Measurements from ENCODE around the gene INSRR. TPM values are rescaled to one million over a fixed set of nuclear protein-coding genes. Genes with fewer than 3 reads are reported as not detected.

Gene INSRR
- total and polyA plus RNA-seq, 9 of the 15 experiments (the other 6 are each of a cell fraction or from before 2014, with no cell fraction given): 0.03 to 0.18 (median 0.06) TPM; not detected in 3

- TF ChIP-seq KDM1A (IDR thresholded peaks at IDR 0.05) (no peak), WHSC1 (IDR thresholded peaks at IDR 0.05; ENCODE audit: low read length) (no peak)
Observed at GRCh38 chr1:156887317-156887716, 28.4 kb upstream of the INSRR start (continued).

- Histone ChIP-seq H3K9me1 (ENCODE audit: control insufficient read depth, insufficient read depth, low read length) (no peaks in the 10 kb centered on the region), H3K27me3 (ENCODE audit: control insufficient read depth in 2 of 2, insufficient read depth in 2 of 2, low read length in 2 of 2) (no peaks in the 10 kb centered on the region)
- BruUV-seq (replicated peaks): no TSS peak
Observed at GRCh38 chr1:156886583-156887281, 27.8 kb upstream of the INSRR start.

More at GRCh38 chr1:156886583-156887281, 27.8 kb upstream of the INSRR start:
- ATAC-seq (no peak), DNase-seq (ENCODE audit: extremely low read depth in 1 of 4, low spot score in 3 of 4) (no peak), FAIRE-seq (peak; percentile 42)
- 16% methylated on average over 5 of the region's 6 CpGs for WGBS (ENCODE audit: insufficient coverage, low coverage, missing lambda C conversion rate)
- in situ Hi-C loops (cut with MboI): no loop called here
- H3K79me2 ChIP-seq (ENCODE audit: control insufficient read depth, insufficient read depth, low read length): no peaks in the 10 kb centered on the region
- intact Hi-C loops (cut with micrococcal nuclease): no loop called here
- POLR2A ChIA-PET: interaction anchor here (0.5 to 1.1 kb wide), 3 partner anchors 13 to 232 kb away, joined by 3 to 6 read pairs (median 4); no protein-coding TSS in a partner anchor
- no peak overlapping the region for H2AFZ ChIP-seq (ENCODE audit: low read depth, low read length)
- no peak overlapping the region for H3K27ac ChIP-seq (ENCODE audit: extremely low read depth, low read depth, low read length)
- no peak overlapping the region for H3K4me3 ChIP-seq
- H3K4me1 ChIP-seq (replicated peaks in 1 of 2; ENCODE audit: control insufficient read depth in 2 of 2, insufficient read depth in 2 of 2, low read length in 2 of 2): peaks cover 11 to 20% of the 10 kb centered on the region in 2 experiments; a peak in 4 of 5 replicates
- H3K9me3 ChIP-seq (replicated peaks; ENCODE audit: control insufficient read depth, insufficient read depth, low read depth, low read length): no peaks in the 10 kb centered on the region
- CTCF ChIA-PET (ENCODE audit: low intra/inter-chr PET ratio): no interaction called here
- H3K36me3 ChIP-seq (ENCODE audit: control insufficient read depth, insufficient read depth, low read length): no peaks in the 10 kb centered on the region
- H3K4me2 ChIP-seq (ENCODE audit: insufficient read depth, low read length): no peak overlapping the region
- TF ChIP-seq RBM25 (IDR thresholded peaks at IDR 0.05; ENCODE audit: low read depth, low read length, severe bottlenecking) (no peak), ARID2 (IDR thresholded peaks at IDR 0.05) (no peak), NFE2L1 (tag; IDR thresholded peaks at IDR 0.05; ENCODE audit: borderline replicate concordance, low read depth) (no peak), NRF1 (conservative IDR thresholded peaks at IDR 0.05 in 1 of 2, IDR thresholded peaks at IDR 0.05 in 1 of 2) (no peak), YY1 (IDR thresholded peaks at IDR 0.05; ENCODE audit: borderline replicate concordance in 1 of 3, control insufficient read depth in 1 of 3, extremely low read depth in 1 of 3, insufficient read depth in 3 of 3, insufficient read length in 1 of 3, insufficient replicate concordance in 2 of 3, low read depth in 1 of 3, low read length in 2 of 3) (no peak), SREBF2 (CRISPR knock-in tag; IDR thresholded peaks at IDR 0.05) (no peak), ZNF668 (CRISPR knock-in tag; IDR thresholded peaks at IDR 0.05) (no peak), SP1 (CRISPR knock-in tag; IDR thresholded peaks at IDR 0.05) (no peak)
- no peak overlapping the region; a peak in 1 of 4 replicates for H3K9ac ChIP-seq (ENCODE audit: insufficient read depth in 1 of 2, low read depth in 2 of 2, low read length in 2 of 2)
- H4K20me1 ChIP-seq (replicated peaks; ENCODE audit: control insufficient read depth, insufficient read depth, low read length): no peaks in the 10 kb centered on the region

Measured in K562 (cell line).